ENCODE results near the gene ZNF791. TPM values are rescaled to one million over a fixed set of nuclear protein-coding genes. Genes with fewer than 3 reads are reported as not detected.
A peak's percentile ranks its signal among the peaks of the same experiment; 100 is the strongest.

The ZNF791 gene
- total and polyA plus RNA-seq, 2 of the 13 experiments (the other 11 are each of a cell fraction or from before 2014, with no cell fraction given) = 12.8 to 17.4 TPM

GRCh38 chr19:12664406-12665280 lies 53.9 kb downstream of the ZNF791 start (continued):
- TF ChIP-seq ZBTB33 (CRISPR knock-in tag; IDR thresholded peaks at IDR 0.05) (0 out of 2 replicates have a peak, but pooled peaks have one; percentile 11), FOXM1 (CRISPR knock-in tag; IDR thresholded peaks at IDR 0.05) (no peak), ELF3 (CRISPR knock-in tag; IDR thresholded peaks at IDR 0.05) (no peak), ZNF101 (CRISPR knock-in tag; IDR thresholded peaks at IDR 0.05; ENCODE audit: borderline replicate concordance, low read depth) (no peak), SMAD9 (CRISPR knock-in tag; IDR thresholded peaks at IDR 0.05) (no peak), ZNF205 (CRISPR knock-in tag; IDR thresholded peaks at IDR 0.05) (no peak), ATF5 (CRISPR knock-in tag; IDR thresholded peaks at IDR 0.05; ENCODE audit: low read depth) (no peak)

GRCh38 chr19:12665281-12665573 lies 54.5 kb downstream of the ZNF791 start:
- peaks cover 0 to 4% of the 10 kb centered on the region in 2 experiments; a peak in 2 of 5 replicates for H3K36me3 ChIP-seq (replicated peaks in 1 of 2; ENCODE audit: control insufficient read depth in 1 of 2, insufficient read depth in 2 of 2, low read length in 2 of 2)
- no peak for FAIRE-seq
- H4K20me1 ChIP-seq (ENCODE audit: insufficient read depth, low read length) = no peaks in the 10 kb centered on the region
- H3K4me2 ChIP-seq (ENCODE audit: low read depth, low read length) = peak overlapping the region; percentile 97; the same call in 1 of the 2 replicates
- no peak for ATAC-seq
- WGBS (ENCODE audit: low lambda C conversion rate) = 94% methylated on average over 10 of the region's 10 CpGs
- intact Hi-C loops (cut with micrococcal nuclease; ENCODE audit: unreplicated experiment) (no loop called here), in situ Hi-C loops (cut with HindIII; ENCODE audit: extremely low pct_ligation_motif_present, low pct_unique_long_range_greater_than_20kb) (no loop called here)
- no peak overlapping the region for H3K27ac ChIP-seq (ENCODE audit: extremely low read length, insufficient read depth, low read length)
- H3K9ac ChIP-seq (ENCODE audit: insufficient read depth, low read depth, low read length) = no peak overlapping the region
- BruUV-seq (replicated peaks) = no TSS peak
- POLR2A ChIA-PET = no interaction called here
- no peaks in the 10 kb centered on the region; a peak in 1 of 5 replicates for H3K27me3 ChIP-seq (ENCODE audit: control insufficient read depth in 1 of 2, insufficient read depth in 2 of 2, low read length in 2 of 2)
- peaks cover 35% of the 10 kb centered on the region for H3K4me1 ChIP-seq (ENCODE audit: insufficient read depth, low read length)
- H3K9me3 ChIP-seq (ENCODE audit: low read length) = no peaks in the 10 kb centered on the region
- H2AFZ ChIP-seq (ENCODE audit: low read length) = no peak overlapping the region
- CTCF ChIA-PET (ENCODE audit: low intra/inter-chr PET ratio, low total read pairs) = no interaction called here
- no peak overlapping the region for H3K4me3 ChIP-seq (replicated peaks in 1 of 3; ENCODE audit: insufficient read depth in 1 of 3, low read depth in 2 of 3, low read length in 3 of 3)
- DNase-seq (ENCODE audit: low spot score) = no peak
- peaks cover 28% of the 10 kb centered on the region for H3K79me2 ChIP-seq (ENCODE audit: insufficient read depth, low read length)
- TF ChIP-seq TCF7L2 (IDR thresholded peaks at IDR 0.05; ENCODE audit: low read depth, low read length) = no peak
- no peak for TF ChIP-seq ZNF317 (CRISPR knock-in tag; IDR thresholded peaks at IDR 0.05)
- TF ChIP-seq MYNN (CRISPR knock-in tag; IDR thresholded peaks at IDR 0.05; ENCODE audit: low read depth) = no peak
- no peak for TF ChIP-seq EEA1 (CRISPR knock-in tag; IDR thresholded peaks at IDR 0.05; ENCODE audit: borderline replicate concordance)
- no peak for TF ChIP-seq ZHX2 (IDR thresholded peaks at IDR 0.05; ENCODE audit: low read depth)
- no peak for TF ChIP-seq ZHX2 (CRISPR knock-in tag; IDR thresholded peaks at IDR 0.05; ENCODE audit: borderline replicate concordance)
